Mesendoderm (in vitro differentiated cells): ENCODE results near the gene KDM6A.

Source experiments
- DNase-seq: peaks from one replicate; pipeline ENCODE4 v3.0.0; 2013
- H2AK5ac ChIP-seq: 2 replicates; pipeline ENCODE4 v1.6.1; 2013; ENCODE audit warnings: low read length, inconsistent platforms
- H2BK120ac ChIP-seq: 2 replicates; pipeline ENCODE4 v1.6.1; 2013; ENCODE audit warnings: low read depth, mild to moderate bottlenecking, low read length, moderate library complexity, mixed read lengths
- H2BK15ac ChIP-seq: replicated peaks from 2 replicates; pipeline ENCODE4 v1.6.1; 2013; ENCODE audit warnings: low read depth, mild to moderate bottlenecking, moderate library complexity
- H2BK5ac ChIP-seq: 2 replicates; pipeline ENCODE4 v1.6.1; 2013; ENCODE audit warnings: low read length, inconsistent platforms
- H3K18ac ChIP-seq: 2 replicates; pipeline ENCODE4 v1.6.1; 2013; ENCODE audit warnings: mild to moderate bottlenecking, low read length, mixed read lengths
- H3K23ac ChIP-seq: one replicate; pipeline ENCODE4 v1.6.1; 2013; ENCODE audit warnings: low read length
- H3K27ac ChIP-seq: 2 replicates; pipeline ENCODE4 v1.5.1; 2013; ENCODE audit warnings: low read depth, mild to moderate bottlenecking, inconsistent platforms, low read length, moderate library complexity
- H3K27me3 ChIP-seq: 2 replicates; pipeline ENCODE4 v1.6.1; 2013; ENCODE audit warnings: low read length, control low read depth, mild to moderate bottlenecking, inconsistent platforms; ENCODE audit not compliant: insufficient read depth, poor library complexity
- H3K36me3 ChIP-seq: 2 replicates; pipeline ENCODE4 v1.6.1; 2013; ENCODE audit warnings: low read length, inconsistent platforms; ENCODE audit not compliant: control insufficient read depth, insufficient read depth
- H3K4ac ChIP-seq: one replicate; pipeline ENCODE4 v1.6.1; 2013; ENCODE audit warnings: low read depth, mild to moderate bottlenecking, low read length, moderate library complexity
- H3K4me1 ChIP-seq: 2 replicates; pipeline ENCODE4 v1.6.1; 2013; ENCODE audit warnings: low read depth, low read length, inconsistent platforms; ENCODE audit not compliant: control insufficient read depth
- H3K4me2 ChIP-seq: 2 replicates; pipeline ENCODE4 v1.6.1; 2013; ENCODE audit warnings: low read length
- H3K4me3 ChIP-seq: 2 replicates; pipeline ENCODE4 v1.5.1; 2013; ENCODE audit warnings: mild to moderate bottlenecking, low read length
- H3K56ac ChIP-seq: one replicate; pipeline ENCODE4 v1.6.1; 2013; ENCODE audit warnings: low read length
- H3K79me1 ChIP-seq: 2 replicates; pipeline ENCODE4 v1.6.1; 2013; ENCODE audit warnings: low read length, inconsistent platforms
- H3K79me2 ChIP-seq: 2 replicates; pipeline ENCODE4 v1.6.1; 2013; ENCODE audit warnings: mild to moderate bottlenecking, low read length; ENCODE audit not compliant: control insufficient read depth, insufficient read depth
- H3K9ac ChIP-seq: 2 replicates; pipeline ENCODE4 v1.6.1; 2013; ENCODE audit warnings: low read length, inconsistent platforms
- H4K5ac ChIP-seq: one replicate; pipeline ENCODE4 v1.6.1; 2013; ENCODE audit warnings: low read length
- H4K8ac ChIP-seq: one replicate; pipeline ENCODE4 v1.6.1; 2013; ENCODE audit warnings: low read depth, mild to moderate bottlenecking, control low read depth, low read length, moderate library complexity
- WGBS: extraction: QIAGEN DNeasy Blood & Tissue Kit; methylation state at CpG from one replicate; pipeline ENCODE4 v1.1.7; 2013; ENCODE audit warnings: low lambda C conversion rate, missing lambda C conversion rate; ENCODE audit not compliant: insufficient coverage; ENCODE audit errors: extremely low coverage; 5-methylcytosine and 5-hydroxymethylcytosine counted together

Gene KDM6A

DNA sequence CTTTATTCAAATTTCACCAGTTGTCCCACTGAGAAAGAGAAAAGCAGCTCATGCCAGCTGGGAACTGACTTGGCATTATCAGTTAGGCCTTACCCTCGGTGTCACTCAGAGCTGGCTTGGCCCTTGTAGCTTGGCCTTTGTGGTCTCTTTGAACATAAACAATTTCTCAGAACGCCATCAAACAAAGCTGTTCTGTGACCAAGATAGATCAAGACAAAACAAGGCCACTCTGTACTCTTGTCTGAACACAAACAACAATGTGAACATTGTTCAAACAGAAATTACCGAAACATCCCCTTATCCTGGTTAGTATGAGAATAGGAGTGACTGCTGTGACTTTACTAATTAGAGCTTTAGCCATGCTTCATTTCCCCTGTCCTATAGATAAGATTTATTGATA lies 270.5 kb downstream of the KDM6A start:
- no peak overlapping the region for H3K18ac ChIP-seq
- no peak overlapping the region for H2BK15ac ChIP-seq
- H2AK5ac ChIP-seq, result no peak overlapping the region
- no peak overlapping the region for H4K5ac ChIP-seq
- H3K4me3 ChIP-seq, result no peak overlapping the region
- no peaks in the 10 kb centered on the region for H3K79me1 ChIP-seq
- H3K79me2 ChIP-seq, result no peaks in the 10 kb centered on the region
- no peak overlapping the region for H4K8ac ChIP-seq
- H3K4me1 ChIP-seq, result no peaks in the 10 kb centered on the region
- H3K4ac ChIP-seq, result no peak overlapping the region
- no CpG with 5 or more reads among the region's 3 CpGs for WGBS
- no peak for DNase-seq
- H2BK5ac ChIP-seq, result no peak overlapping the region
- no peak overlapping the region for H3K4me2 ChIP-seq
- no peak overlapping the region for H2BK120ac ChIP-seq
- H3K36me3 ChIP-seq, result no peaks in the 10 kb centered on the region
- H3K27me3 ChIP-seq, result no peaks in the 10 kb centered on the region
- no peak overlapping the region for H3K9ac ChIP-seq
- H3K27ac ChIP-seq, result no peak overlapping the region
- no peak overlapping the region for H3K56ac ChIP-seq
- no peak overlapping the region for H3K23ac ChIP-seq

GRCh38 chrX:45145492-45146215 lies 272.7 kb downstream of the KDM6A start:
- WGBS, result no CpG with 5 or more reads among the region's 11 CpGs

DNA sequence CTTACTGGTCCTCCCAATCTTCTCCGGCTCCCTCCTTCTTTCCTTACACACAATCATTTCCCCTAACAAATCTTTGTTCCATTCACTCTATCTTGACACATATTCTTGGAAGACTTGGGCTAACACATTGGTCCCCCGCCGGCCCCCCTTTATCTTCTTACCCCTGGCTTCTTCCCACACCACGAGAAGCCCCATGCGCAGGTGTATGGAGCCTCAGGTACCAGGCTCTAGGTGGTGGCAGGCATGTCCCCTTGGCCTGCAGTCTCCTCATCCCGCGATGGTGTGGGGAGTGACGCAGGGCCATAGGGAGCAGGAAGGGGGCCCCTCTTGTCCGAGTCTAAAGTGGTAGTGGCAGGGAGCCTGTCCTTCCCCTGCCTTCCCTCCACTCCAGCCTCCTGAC lies 277.8 kb downstream of the KDM6A start:
- Histone ChIP-seq H3K9ac (no peak overlapping the region), H3K4me2 (no peak overlapping the region), H3K79me2 (no peaks in the 10 kb centered on the region), H2BK15ac (no peak overlapping the region), H4K5ac (no peak overlapping the region), H2BK120ac (no peak overlapping the region), H3K18ac (no peak overlapping the region), H3K36me3 (no peaks in the 10 kb centered on the region), H3K56ac (no peak overlapping the region), H4K8ac (no peak overlapping the region), H3K27ac (no peak overlapping the region), H3K4me3 (no peak overlapping the region), H2BK5ac (no peak overlapping the region), H3K79me1 (no peaks in the 10 kb centered on the region), H3K4ac (no peak overlapping the region), H3K4me1 (no peaks in the 10 kb centered on the region), H3K27me3 (no peaks in the 10 kb centered on the region), H2AK5ac (no peak overlapping the region), H3K23ac (no peak overlapping the region)
- no CpG with 5 or more reads among the region's 9 CpGs for WGBS
- no peak for DNase-seq

More at GRCh38 chrX:45145492-45146215, 272.7 kb downstream of the KDM6A start:
- Histone ChIP-seq H3K18ac (no peak overlapping the region), H4K5ac (no peak overlapping the region), H2BK15ac (no peak overlapping the region), H3K79me1 (no peaks in the 10 kb centered on the region), H2AK5ac (no peak overlapping the region), H2BK5ac (no peak overlapping the region), H3K27ac (no peak overlapping the region), H3K79me2 (no peaks in the 10 kb centered on the region), H3K56ac (no peak overlapping the region), H3K4ac (no peak overlapping the region), H3K4me1 (no peaks in the 10 kb centered on the region), H3K23ac (no peak overlapping the region), H3K27me3 (no peaks in the 10 kb centered on the region), H3K4me2 (no peak overlapping the region), H3K9ac (no peak overlapping the region), H4K8ac (no peak overlapping the region), H2BK120ac (no peak overlapping the region), H3K36me3 (no peaks in the 10 kb centered on the region), H3K4me3 (no peak overlapping the region)
- DNase-seq, result no peak

- H4K8ac ChIP-seq, result no peak overlapping the region
- H3K23ac ChIP-seq, result no peak overlapping the region
- H3K9ac ChIP-seq, result no peak overlapping the region
- H2AK5ac ChIP-seq, result no peak overlapping the region
- no peaks in the 10 kb centered on the region for H3K4me1 ChIP-seq
- H3K36me3 ChIP-seq, result no peaks in the 10 kb centered on the region
- H3K4me2 ChIP-seq, result no peak overlapping the region
- H4K5ac ChIP-seq, result no peak overlapping the region
- H2BK5ac ChIP-seq, result no peak overlapping the region
- H2BK120ac ChIP-seq, result no peak overlapping the region
- no peak overlapping the region for H2BK15ac ChIP-seq
- no peak overlapping the region for H3K27ac ChIP-seq
- no CpG with 5 or more reads among the region's 4 CpGs for WGBS
- no peak overlapping the region for H3K4ac ChIP-seq
- H3K79me2 ChIP-seq, result no peaks in the 10 kb centered on the region
- DNase-seq, result no peak
- no peak overlapping the region for H3K18ac ChIP-seq
- no peak overlapping the region for H3K56ac ChIP-seq
- no peaks in the 10 kb centered on the region for H3K79me1 ChIP-seq
- no peaks in the 10 kb centered on the region for H3K27me3 ChIP-seq
- H3K4me3 ChIP-seq, result no peak overlapping the region
Measured at GRCh38 chrX:45154033-45154360, 281.0 kb downstream of the KDM6A start.

DNA sequence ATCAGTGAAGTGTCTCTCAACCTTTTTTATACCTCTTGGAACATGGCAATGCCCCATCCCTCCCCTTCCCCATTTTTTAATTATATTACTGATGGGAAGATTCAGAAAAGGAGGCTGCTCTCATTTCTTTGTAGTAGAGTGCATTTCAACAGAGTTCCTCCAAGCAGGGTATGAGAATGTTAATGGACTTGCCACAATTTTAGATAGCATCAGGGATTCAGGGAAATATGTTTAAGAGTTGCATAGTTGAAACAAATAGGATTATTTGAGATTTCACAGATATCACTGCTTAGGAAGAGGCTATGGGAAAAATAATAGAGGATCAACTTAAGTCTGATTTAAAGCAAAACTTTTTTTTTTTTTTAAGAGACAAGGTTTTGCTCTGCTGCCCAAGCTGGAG lies 281.5 kb downstream of the KDM6A start:
- H3K4me2 ChIP-seq, result no peak overlapping the region
- no peak overlapping the region for H3K18ac ChIP-seq
- no peak overlapping the region for H4K8ac ChIP-seq
- no peaks in the 10 kb centered on the region for H3K36me3 ChIP-seq
- no peak overlapping the region for H3K56ac ChIP-seq
- no peak overlapping the region for H3K23ac ChIP-seq
- no peaks in the 10 kb centered on the region for H3K4me1 ChIP-seq
- H2BK15ac ChIP-seq, result no peak overlapping the region
- no peak for DNase-seq
- no peak overlapping the region for H4K5ac ChIP-seq
- H2BK5ac ChIP-seq, result no peak overlapping the region
- H3K27me3 ChIP-seq, result no peaks in the 10 kb centered on the region
- no peak overlapping the region for H2AK5ac ChIP-seq
- no peaks in the 10 kb centered on the region for H3K79me1 ChIP-seq
- H3K4ac ChIP-seq, result no peak overlapping the region
- no peak overlapping the region for H3K4me3 ChIP-seq
- no peak overlapping the region for H3K9ac ChIP-seq
- no peak overlapping the region for H3K27ac ChIP-seq
- H2BK120ac ChIP-seq, result no peak overlapping the region
- H3K79me2 ChIP-seq, result no peaks in the 10 kb centered on the region

- Histone ChIP-seq H4K5ac (no peak overlapping the region), H3K79me2 (no peaks in the 10 kb centered on the region), H3K23ac (no peak overlapping the region), H2BK15ac (no peak overlapping the region), H2BK5ac (no peak overlapping the region), H3K56ac (no peak overlapping the region), H4K8ac (no peak overlapping the region), H3K27me3 (no peaks in the 10 kb centered on the region), H2BK120ac (no peak overlapping the region), H3K9ac (no peak overlapping the region), H2AK5ac (no peak overlapping the region), H3K4me1 (no peaks in the 10 kb centered on the region), H3K4me3 (no peak overlapping the region), H3K4ac (no peak overlapping the region), H3K18ac (no peak overlapping the region), H3K27ac (no peak overlapping the region), H3K4me2 (no peak overlapping the region), H3K36me3 (no peaks in the 10 kb centered on the region), H3K79me1 (no peaks in the 10 kb centered on the region)
- WGBS, result no CpG with 5 or more reads among the region's 22 CpGs
- no peak for DNase-seq
Measured at GRCh38 chrX:45157647-45158046, 284.7 kb downstream of the KDM6A start.
